ENCODE data around the gene NMT1.

NMT1 gene

GRCh38 chr17:45060382-45060796, 728 bp upstream of the NMT1 start:
- Histone ChIP-seq H3K4me3 (ENCODE audit: low read depth in 1 of 2, low read length in 2 of 2) (peak overlapping the region; percentile 75 to 79), H3K9me3 (ENCODE audit: insufficient read depth, low read length, severe bottlenecking) (no peaks in the 10 kb centered on the region), H2AFZ (ENCODE audit: low read depth, low read length) (peak overlapping the region; percentile 78), H3K36me3 (ENCODE audit: insufficient read depth, low read length) (peaks cover 16% of the 10 kb centered on the region), H3K27ac (ENCODE audit: low read length) (peak overlapping the region; percentile 85), H3K79me2 (ENCODE audit: insufficient read depth, low read length) (peaks cover 69% of the 10 kb centered on the region), H3K9ac (ENCODE audit: low read depth, low read length) (peak overlapping the region; percentile 86), H3K4me1 (ENCODE audit: insufficient read depth, low read length) (peaks cover 36% of the 10 kb centered on the region), H3K4me2 (ENCODE audit: insufficient read depth, low read length) (peak overlapping the region; percentile 96), H4K20me1 (ENCODE audit: insufficient read depth, low read length) (peaks cover 20% of the 10 kb centered on the region), H3K27me3 (ENCODE audit: insufficient read depth, low read length, poor library complexity) (no peaks in the 10 kb centered on the region)
- no peak for TF ChIP-seq EZH2 (IDR thresholded peaks at IDR 0.05; ENCODE audit: borderline replicate concordance, low read depth, low read length, severe bottlenecking)
- TF ChIP-seq, protein P1, sequence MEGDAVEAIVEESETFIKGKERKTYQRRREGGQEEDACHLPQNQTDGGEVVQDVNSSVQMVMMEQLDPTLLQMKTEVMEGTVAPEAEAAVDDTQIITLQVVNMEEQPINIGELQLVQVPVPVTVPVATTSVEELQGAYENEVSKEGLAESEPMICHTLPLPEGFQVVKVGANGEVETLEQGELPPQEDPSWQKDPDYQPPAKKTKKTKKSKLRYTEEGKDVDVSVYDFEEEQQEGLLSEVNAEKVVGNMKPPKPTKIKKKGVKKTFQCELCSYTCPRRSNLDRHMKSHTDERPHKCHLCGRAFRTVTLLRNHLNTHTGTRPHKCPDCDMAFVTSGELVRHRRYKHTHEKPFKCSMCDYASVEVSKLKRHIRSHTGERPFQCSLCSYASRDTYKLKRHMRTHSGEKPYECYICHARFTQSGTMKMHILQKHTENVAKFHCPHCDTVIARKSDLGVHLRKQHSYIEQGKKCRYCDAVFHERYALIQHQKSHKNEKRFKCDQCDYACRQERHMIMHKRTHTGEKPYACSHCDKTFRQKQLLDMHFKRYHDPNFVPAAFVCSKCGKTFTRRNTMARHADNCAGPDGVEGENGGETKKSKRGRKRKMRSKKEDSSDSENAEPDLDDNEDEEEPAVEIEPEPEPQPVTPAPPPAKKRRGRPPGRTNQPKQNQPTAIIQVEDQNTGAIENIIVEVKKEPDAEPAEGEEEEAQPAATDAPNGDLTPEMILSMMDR (IDR thresholded peaks at IDR 0.05; ENCODE audit: borderline replicate concordance, extremely low read depth, low read length, poor library complexity, severe bottlenecking), result no peak
- DNase-seq (no peak), ATAC-seq (ENCODE audit: insufficient read depth, low read depth) (peak; percentile 1; the same call in 1 of the 3 replicates)

- Histone ChIP-seq H3K36me3 (ENCODE audit: insufficient read depth, low read length) (peaks cover 23% of the 10 kb centered on the region), H3K27ac (ENCODE audit: low read length) (peak overlapping the region; percentile 95), H2AFZ (ENCODE audit: low read depth, low read length) (peak overlapping the region; percentile 85)
Observed at GRCh38 chr17:45061606-45062205, 589 bp downstream of the NMT1 start.

DNA sequence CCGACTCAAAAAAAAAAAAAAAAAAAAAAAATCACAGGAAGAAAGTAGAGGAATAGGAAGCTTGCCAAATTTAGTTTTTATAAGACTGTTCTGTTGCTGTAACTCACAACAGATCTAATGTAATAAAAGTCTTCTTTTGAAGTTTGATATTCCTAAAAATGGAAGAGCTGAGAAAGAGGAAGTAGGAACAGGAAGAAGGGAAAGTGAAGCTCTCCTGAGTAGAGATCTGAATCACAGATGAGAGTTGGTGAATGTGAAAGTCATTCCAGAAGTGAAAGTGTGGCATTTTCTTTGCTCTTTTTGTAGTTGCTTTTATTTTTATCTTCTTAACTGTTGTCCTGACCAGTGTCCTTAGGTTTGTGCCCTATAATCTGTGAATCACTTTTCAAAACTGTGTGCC, 2.1 kb downstream of the NMT1 start:
- Histone ChIP-seq H3K27ac (ENCODE audit: low read length) (no peak overlapping the region; the same call in 1 of the 2 replicates), H2AFZ (ENCODE audit: low read depth, low read length) (no peak overlapping the region), H4K20me1 (ENCODE audit: insufficient read depth, low read length) (peaks cover 29% of the 10 kb centered on the region), H3K9ac (ENCODE audit: low read depth, low read length) (no peak overlapping the region), H3K4me1 (ENCODE audit: insufficient read depth, low read length) (peaks cover 36% of the 10 kb centered on the region), H3K27me3 (ENCODE audit: insufficient read depth, low read length, poor library complexity) (no peaks in the 10 kb centered on the region), H3K4me3 (ENCODE audit: low read depth in 1 of 2, low read length in 2 of 2) (no peak overlapping the region), H3K79me2 (ENCODE audit: insufficient read depth, low read length) (peaks cover 95% of the 10 kb centered on the region), H3K36me3 (ENCODE audit: insufficient read depth, low read length) (peaks cover 32% of the 10 kb centered on the region), H3K9me3 (ENCODE audit: insufficient read depth, low read length, severe bottlenecking) (no peaks in the 10 kb centered on the region), H3K4me2 (ENCODE audit: insufficient read depth, low read length) (peak overlapping the region; percentile 56; the same call in 1 of the 2 replicates)
- ATAC-seq (ENCODE audit: insufficient read depth, low read depth), result no peak
- no peak for DNase-seq
- TF ChIP-seq EZH2 (IDR thresholded peaks at IDR 0.05; ENCODE audit: borderline replicate concordance, low read depth, low read length, severe bottlenecking), result no peak
- TF ChIP-seq, protein P1 (IDR thresholded peaks at IDR 0.05; ENCODE audit: borderline replicate concordance, extremely low read depth, low read length, poor library complexity, severe bottlenecking), result no peak

More at GRCh38 chr17:45061606-45062205, 589 bp downstream of the NMT1 start:
- TF ChIP-seq, protein P1 (IDR thresholded peaks at IDR 0.05; ENCODE audit: borderline replicate concordance, extremely low read depth, low read length, poor library complexity, severe bottlenecking), result no peak
- TF ChIP-seq EZH2 (IDR thresholded peaks at IDR 0.05; ENCODE audit: borderline replicate concordance, low read depth, low read length, severe bottlenecking), result no peak
- Histone ChIP-seq H3K27me3 (ENCODE audit: insufficient read depth, low read length, poor library complexity) (no peaks in the 10 kb centered on the region), H3K4me1 (ENCODE audit: insufficient read depth, low read length) (peaks cover 36% of the 10 kb centered on the region), H3K4me2 (ENCODE audit: insufficient read depth, low read length) (peak overlapping the region; percentile 94), H4K20me1 (ENCODE audit: insufficient read depth, low read length) (peaks cover 21% of the 10 kb centered on the region), H3K4me3 (ENCODE audit: low read depth in 1 of 2, low read length in 2 of 2) (peak overlapping the region; percentile 75 to 85), H3K79me2 (ENCODE audit: insufficient read depth, low read length) (peaks cover 82% of the 10 kb centered on the region), H3K9me3 (ENCODE audit: insufficient read depth, low read length, severe bottlenecking) (no peaks in the 10 kb centered on the region), H3K9ac (ENCODE audit: low read depth, low read length) (peak overlapping the region; percentile 86)
- no peak for DNase-seq
- no peak for ATAC-seq (ENCODE audit: insufficient read depth, low read depth)
